Heart left ventricle (tissue), 16 donors: ENCODE measurements around the gene MAP1B. TPM values are rescaled to one million over a fixed set of nuclear protein-coding genes. Genes with fewer than 3 reads are reported as not detected.

ENCODE experiments used
- ATAC-seq, 4 donors: fragments of 200-7000 bp; cut with Tn5 transposase; one replicate each; pipeline ENCODE4 v1.9.1; 2020 to 2022; ENCODE audit warnings: moderate library complexity in 4 of 4, mild to moderate bottlenecking in 3 of 4, moderate number of reproducible peaks in 1 of 4
- DNase-seq, 5 donors: peaks; one replicate each; pipeline ENCODE4 v3.0.0-alpha.2; 2020
- H3K27ac ChIP-seq, 12 donors: fragments of 200-600 bp; sonication (generic) in 4 of 12; one replicate each; pipeline versions ENCODE4 v1.5.0 to v1.8.0; 2016 to 2022; ENCODE audit warnings: mild to moderate bottlenecking in 2 of 12
- H3K27me3 ChIP-seq, 9 donors: fragments of 200-600 bp; sonication (generic) in 2 of 9; one replicate each; pipeline versions ENCODE4 v1.5.1 to v1.8.0; 2016 to 2022; ENCODE audit warnings: mild to moderate bottlenecking in 3 of 9
- H3K36me3 ChIP-seq, 9 donors: fragments of 200-600 bp; sonication (generic) in 2 of 9; one replicate each; pipeline versions ENCODE4 v1.5.0 to v1.8.0; 2018 to 2022; ENCODE audit warnings: mild to moderate bottlenecking in 2 of 9
- H3K4me1 ChIP-seq, 12 donors: fragments of 200-600 bp; sonication (generic) in 4 of 12; one replicate each; pipeline versions ENCODE4 v1.5.0 to v1.8.0; 2016 to 2022; ENCODE audit warnings: mild to moderate bottlenecking in 3 of 12
- H3K4me3 ChIP-seq, 12 donors: fragments of 200-600 bp; sonication (generic) in 4 of 12; one replicate each; pipeline versions ENCODE4 v1.5.0 to v1.8.0; 2017 to 2022; ENCODE audit warnings: mild to moderate bottlenecking in 9 of 12, moderate library complexity in 4 of 12
- H3K9me3 ChIP-seq, 12 donors: fragments of 200-600 bp; sonication (generic) in 4 of 12; one replicate each; pipeline versions ENCODE4 v1.5.0 to v1.8.0; 2016 to 2022; ENCODE audit warnings: mild to moderate bottlenecking in 1 of 12
- CTCF ChIP-seq, 12 donors: fragments of 200-600 bp; sonication (generic) in 4 of 12; IDR thresholded peaks; one replicate each; pipeline versions ENCODE4 v1.5.0 to v1.8.0; 2018 to 2022; ENCODE audit warnings: antibody characterized with exemption in 12 of 12, mild to moderate bottlenecking in 5 of 12
- POLR2A ChIP-seq, 2 donors: fragments of 450-650 bp; IDR thresholded peaks; one replicate each; pipeline ENCODE4 v1.6.1; 2017; ENCODE audit warnings: antibody characterized with exemption in 2 of 2, mild to moderate bottlenecking in 2 of 2, moderate library complexity in 2 of 2
- WGBS, 4 donors: extraction: QIAGEN DNeasy Blood & Tissue Kit in 2 of 4; methylation state at CpG; one replicate each; pipeline versions ENCODE4 v1.1.5 to v1.1.7; 2013 to 2018; 5-methylcytosine and 5-hydroxymethylcytosine counted together
- intact Hi-C, 10 donors: fragments of 100-400 bp; cut with DNase I; formaldehyde crosslinking; loops; one replicate each; pipeline versions ENCODE4 v1.11.1 to v1.14.2; 2022
- polyA plus RNA-seq, 2 donors: library from polyadenylated mRNA; stranded (reverse); fragments of 200-250 nt; gene quantifications; one replicate each; pipeline ENCODE4 v1.2.3, GENCODE V29; 2013
- total RNA-seq, 9 donors: library from RNA; depleted of rRNA in 2 of 9; stranded (reverse); fragments of >200 nt in 2 of 9; fragmentation: NEBNext Ultra II Directional in 3 of 9; extraction: Animal tissue kit (Norgen Biotek cat#: 25700) in 3 of 9; gene quantifications; one replicate each; pipeline versions ENCODE4 v1.1.0 to v1.2.4, GENCODE V29; 2016 to 2023
- donor health status: ischemic (EF 13 %, LVEDD 7.1; RV severe dilation, severe dysfunction).
- donor health status: healthy with polysubstance abuse.
- donor health status: DM: no; HTN: yes; CAD: no.
- donor health status: DM: no; HTN: no; CAD: no.
- donor health status: ischemic (EF 25% LVEDD 6.9; RV normal size, moderate dysfunction).
- donor health status: ischemic (EF 25% LVEDD 5.7; RV mildly dilated, moderate dysfunction).
- donor health status: healthy.
- donor health status: DM: yes; HTN: yes; CAD: no.
- donor health status: ischemic (EF 35%, LVEDD 5.7; RV mildly dilated, moderate dysfunction).
- donor health status: nonischemic (EF 11% LVEDD 7.7; RV severe dilation, severe dysfunction).
- donor health status: DM: yes; HTN: yes; CAD: no.
- donor health status: PGD.
- donor health status: ischemic (EF 29% LVEDD 5.4; RV normal size, mild dysfunction).
- donor health status: nonischemic (EF 23%, LVEDD 6.1; RV moderate dilation, normal function).

MAP1B gene
- total and polyA plus RNA-seq, 11 donors: 10.1 to 603 (median 133) TPM

- intact Hi-C loops: loop anchor here in 9 of 10 donors (2.0 to 10.0 kb wide), 8 partner anchors 47 to 171 kb away; no protein-coding TSS in a partner anchor
- TF ChIP-seq CTCF (IDR thresholded peaks at IDR 0.05) (peak; percentile 33 to 68 (median 50)), POLR2A (IDR thresholded peaks at IDR 0.05) (no peak)
- H3K4me1 ChIP-seq: peaks cover 0 to 84% (median 24%) of the 10 kb centered on the region in 12 donors
- H3K27ac ChIP-seq: peak overlapping the region in 1 of 12 donors; percentile 18
- no peaks in the 10 kb centered on the region for H3K9me3 ChIP-seq
- no peak for ATAC-seq
- H3K4me3 ChIP-seq: no peak overlapping the region
- DNase-seq: no peak
- no peaks in the 10 kb centered on the region for H3K27me3 ChIP-seq
- 43 to 57% (median 55%) methylated on average over 2 of the region's 2 CpGs for WGBS, 4 donors
- peaks cover 0 to 4% (median 0%) of the 10 kb centered on the region in 9 donors for H3K36me3 ChIP-seq
These were observed 30.6 kb downstream of the MAP1B start for GRCh38 chr5:72137826-72138409.

- no peak for TF ChIP-seq POLR2A (IDR thresholded peaks at IDR 0.05)
- no peak for TF ChIP-seq CTCF (IDR thresholded peaks at IDR 0.05)
- peak in 2 of 4 donors; percentile 18 to 34 for ATAC-seq
- Histone ChIP-seq H3K4me1 (peaks cover 0 to 84% (median 23%) of the 10 kb centered on the region in 12 donors), H3K27ac (peak overlapping the region in 8 of 12 donors; percentile 2 to 31 (median 14)), H3K4me3 (no peak overlapping the region), H3K27me3 (no peaks in the 10 kb centered on the region), H3K36me3 (peaks cover 0 to 4% (median 0%) of the 10 kb centered on the region in 9 donors), H3K9me3 (no peaks in the 10 kb centered on the region)
- 51 to 67% (median 55%) methylated on average over 8 of the region's 8 CpGs for WGBS, 4 donors
- DNase-seq: no peak
- intact Hi-C loops: loop anchor here in 9 of 10 donors (2.0 to 10.0 kb wide), 8 partner anchors 46 to 170 kb away; no protein-coding TSS in a partner anchor
These were observed 31.8 kb downstream of the MAP1B start for GRCh38 chr5:72138943-72139521.

GRCh38 chr5:72140711-72141110 is 33.4 kb downstream of the MAP1B start:
- intact Hi-C loops: loop anchor here in 1 of 10 donors (10.0 kb wide), 1 partner anchor 134 kb away; no protein-coding TSS in a partner anchor
- no peak for DNase-seq
- Histone ChIP-seq H3K36me3 (peaks cover 0 to 4% (median 0%) of the 10 kb centered on the region in 9 donors), H3K9me3 (no peaks in the 10 kb centered on the region), H3K4me3 (no peak overlapping the region), H3K27me3 (no peaks in the 10 kb centered on the region), H3K27ac (peak overlapping the region in 8 of 12 donors; percentile 10 to 71 (median 58)), H3K4me1 (peaks cover 0 to 85% (median 26%) of the 10 kb centered on the region in 12 donors)
- WGBS, 4 donors: 95 to 97% (median 97%) methylated on average over 7 of the region's 7 CpGs
- no peak for ATAC-seq
- TF ChIP-seq POLR2A (IDR thresholded peaks at IDR 0.05): no peak
- TF ChIP-seq CTCF (IDR thresholded peaks at IDR 0.05): no peak
